NCI-H82 treated with DMSO at 0.1 percent for 48 hours (cell line): ENCODE measurements around the gene LYPD4.
"Not testable (repeated sequence)": the region's sequence is repeated elsewhere in the genome, so short reads cannot be mapped to it uniquely, and the experiment has no call there.

ENCODE experiments used
- DNase-seq: peaks from one replicate; lab custom pipeline; 2025; ENCODE audit not compliant: unreplicated experiment; lab: John Stamatoyannopoulos, UW

The LYPD4 gene

DNA sequence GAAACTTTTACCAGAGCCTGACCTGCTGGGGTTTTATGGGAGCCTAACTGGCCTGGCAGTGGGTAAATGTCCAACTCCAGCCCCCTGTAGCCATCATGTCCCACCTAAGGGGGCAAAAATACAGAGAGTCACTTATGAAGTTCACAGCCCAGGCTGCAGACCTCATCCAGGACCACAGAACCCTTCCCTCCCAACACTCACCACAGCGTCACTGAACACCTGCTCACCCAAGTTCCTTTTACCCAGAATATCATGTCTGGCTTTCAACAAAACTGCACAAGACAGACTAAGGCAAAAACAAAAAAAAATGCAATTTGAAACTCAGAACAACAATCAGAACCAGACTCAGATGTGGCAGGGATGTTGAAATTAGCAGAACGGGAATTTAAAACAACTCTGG lies 41.7 kb downstream of the LYPD4 start:
- no peak for DNase-seq

DNA sequence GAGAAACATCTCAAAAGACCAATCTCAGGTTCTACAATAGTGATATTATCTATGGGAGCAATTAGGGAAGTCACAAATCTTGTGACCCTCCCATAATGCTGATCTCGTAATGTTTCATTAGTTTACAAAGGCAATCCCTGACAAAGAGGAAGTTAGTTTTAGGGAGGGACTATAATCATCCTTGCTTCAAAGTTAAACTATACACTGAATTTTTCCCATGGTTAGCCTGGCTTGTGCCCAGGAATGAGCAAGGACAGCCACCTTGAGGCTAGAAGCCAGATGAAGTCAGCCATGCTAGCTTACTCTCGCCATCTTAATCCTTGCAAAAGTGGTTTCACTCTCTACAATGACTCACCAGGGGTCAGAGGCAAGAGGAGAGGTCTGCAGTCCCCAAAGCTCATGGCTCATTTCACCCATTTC lies 42.7 kb downstream of the LYPD4 start:
- DNase-seq = no peak

DNA sequence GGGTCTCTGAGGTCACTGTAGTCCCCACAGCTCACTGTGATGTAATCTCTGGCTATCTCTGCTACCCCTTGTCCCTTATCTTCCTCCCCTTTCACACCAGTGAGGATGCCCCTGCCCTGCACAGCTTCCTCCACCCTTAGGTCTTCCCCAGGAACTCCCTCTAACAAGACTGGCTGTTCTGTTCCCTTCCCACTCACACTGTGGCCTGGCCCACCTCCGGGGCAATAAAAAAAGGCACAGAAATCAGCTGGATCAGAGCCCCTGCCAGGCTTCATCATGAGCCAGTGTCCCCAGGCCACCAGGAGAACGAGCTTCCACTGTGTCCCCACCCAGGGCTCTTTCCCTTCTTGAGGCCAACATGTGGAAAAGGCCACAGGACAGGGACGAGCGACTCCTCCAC lies 43.5 kb downstream of the LYPD4 start:
- no peak for DNase-seq

- no peak for DNase-seq
These were observed 45.0 kb downstream of the LYPD4 start for GRCh38 chr19:41799444-41800000.

GRCh38 chr19:41796901-41797300 lies 47.6 kb downstream of the LYPD4 start:
- DNase-seq = no peak

DNA sequence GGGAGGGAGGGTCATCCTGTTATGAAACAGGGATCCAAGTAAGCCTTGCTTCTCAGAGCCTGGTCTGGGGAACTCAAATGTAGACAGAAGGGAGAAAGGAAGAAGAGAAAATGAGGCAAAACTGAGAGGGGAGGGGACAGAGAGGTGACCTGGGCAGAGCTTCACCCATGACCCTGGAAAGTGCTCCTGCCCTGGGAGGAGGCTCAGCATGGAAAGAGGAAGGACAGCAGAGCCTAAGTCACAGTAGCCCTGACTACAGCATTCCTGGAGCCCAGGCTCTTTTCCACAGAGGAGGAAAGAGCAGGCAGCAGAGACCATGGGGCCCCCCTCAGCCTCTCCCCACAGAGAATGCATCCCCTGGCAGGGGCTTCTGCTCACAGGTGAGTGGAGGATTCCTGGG lies 48.1 kb downstream of the LYPD4 start, which contains the start of gene CEACAM3:
TSS of gene CEACAM3 (plus strand) at position 226 of the 400 bp plus-strand sequence. CDS start at position 317, 91 bp downstream.
- no peak for DNase-seq

DNA sequence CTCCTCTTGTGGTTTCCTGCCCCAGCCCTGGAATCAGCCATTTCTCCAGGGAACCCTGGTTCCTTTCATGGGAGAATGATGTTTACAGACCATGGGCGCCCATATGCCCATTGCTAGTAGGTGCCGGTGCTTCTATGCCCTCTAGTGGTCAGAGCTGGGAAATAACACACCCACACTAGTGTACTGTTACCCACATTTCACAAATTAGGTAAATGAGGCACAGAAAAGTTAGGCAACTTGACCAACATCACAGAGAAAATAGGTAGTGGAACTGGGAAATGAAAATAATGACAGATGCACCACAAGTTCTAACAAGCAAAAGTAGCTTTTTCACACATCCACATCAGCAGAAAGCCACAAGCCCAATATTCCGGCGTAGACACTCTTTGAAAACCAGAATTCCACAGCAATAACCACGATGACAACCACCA lies 49.4 kb downstream of the LYPD4 start:
- DNase-seq = peak; percentile 18

DNA sequence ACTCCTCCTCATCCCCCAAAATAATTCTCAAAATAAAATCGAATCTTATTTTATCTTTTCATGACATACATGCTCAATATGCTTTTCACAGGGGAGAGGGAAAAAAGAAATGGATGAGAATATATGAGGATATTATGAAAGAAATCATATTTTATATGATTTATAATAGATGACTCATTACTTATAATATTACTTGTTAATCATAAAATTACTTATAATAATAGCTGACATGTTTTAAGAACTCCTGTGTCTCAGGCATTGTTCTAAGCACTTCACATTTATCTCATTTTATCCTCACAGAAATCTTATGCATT lies 51.1 kb downstream of the LYPD4 start:
- no peak for DNase-seq

- peak; percentile 9 for DNase-seq
These were observed 51.7 kb downstream of the LYPD4 start for GRCh38 chr19:41792513-41793413.

DNA sequence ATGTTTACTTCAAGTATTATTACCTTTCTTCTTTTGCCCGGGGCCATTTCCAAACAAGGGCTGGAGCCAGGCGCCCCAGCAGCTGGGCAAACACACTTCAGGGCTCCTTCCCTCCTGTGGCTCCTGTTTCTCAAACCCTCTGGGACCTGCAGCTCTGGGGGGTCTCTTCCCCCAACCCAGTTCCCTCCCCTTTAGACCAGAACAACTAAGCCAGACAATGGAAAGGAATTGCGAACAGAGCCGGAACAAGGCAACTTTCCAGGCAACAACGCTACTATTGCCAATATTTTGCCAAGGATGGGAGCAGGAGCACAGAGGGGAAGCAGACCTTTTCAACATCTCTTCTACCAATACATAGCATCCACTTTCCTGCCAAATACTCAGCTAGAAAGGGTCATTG lies 55.4 kb downstream of the LYPD4 start:
- DNase-seq = not testable (repeated sequence)

- DNase-seq = not testable (repeated sequence)
These were observed 56.0 kb downstream of the LYPD4 start for GRCh38 chr19:41788518-41788917.
